Measurements from ENCODE around the gene ZBTB6.

DNA sequence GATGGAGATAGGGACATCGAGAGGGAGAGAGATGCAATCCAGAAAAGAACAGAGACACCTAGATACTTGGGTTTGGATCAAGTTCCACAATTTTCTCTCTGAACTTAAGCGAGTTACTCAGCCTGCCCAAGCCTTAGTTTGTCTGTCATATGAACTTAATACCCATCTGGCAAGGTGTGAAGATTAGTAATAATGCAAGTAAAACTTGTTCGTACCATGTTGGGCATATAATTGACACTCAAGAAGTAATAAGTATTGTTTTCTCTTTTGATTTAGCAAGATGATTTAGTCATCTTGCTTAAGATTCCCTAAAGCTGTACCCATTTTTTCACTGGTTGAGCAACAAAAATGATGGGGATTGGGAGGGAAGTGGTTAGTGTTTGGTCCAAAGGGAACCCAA, 35.2 kb upstream of the ZBTB6 start:
- TF ChIP-seq POLR2A (IDR thresholded peaks at IDR 0.05; ENCODE audit: low read length) (no peak), GATA1 (IDR thresholded peaks at IDR 0.05; ENCODE audit: low read depth, low read length) (no peak)

Measured in erythroblast (primary cell).